SIG-M5 treated with dmso at 0.1 percent for 504 hours (cell line): Measurements from ENCODE around the gene TMEM61.
"Not testable (repeated sequence)": the region's sequence is repeated elsewhere in the genome, so short reads cannot be mapped to it uniquely, and the experiment has no call there.

Source experiments
- DNase-seq: peaks from one replicate; lab custom pipeline; 2025; ENCODE audit not compliant: unreplicated experiment; lab: John Stamatoyannopoulos, UW

The TMEM61 gene

GRCh38 chr1:55000110-55001085, 20.0 kb downstream of the TMEM61 start:
- no peak for DNase-seq

GRCh38 chr1:55001311-55001710, 20.9 kb downstream of the TMEM61 start:
- DNase-seq, result no peak

- DNase-seq, result no peak
Measured at GRCh38 chr1:55002686-55003085, 22.3 kb downstream of the TMEM61 start.

GRCh38 chr1:55005351-55006140, 25.1 kb downstream of the TMEM61 start:
- DNase-seq, result no peak

- DNase-seq, result no peak
Measured at GRCh38 chr1:55006931-55007330, 26.5 kb downstream of the TMEM61 start.

GRCh38 chr1:55007625-55008024, 27.2 kb downstream of the TMEM61 start:
- DNase-seq, result no peak

GRCh38 chr1:55010194-55010886, 29.9 kb downstream of the TMEM61 start:
- DNase-seq, result no peak

- no peak for DNase-seq
Measured at GRCh38 chr1:55010887-55011217, 30.4 kb downstream of the TMEM61 start.

- no peak for DNase-seq
Measured at GRCh38 chr1:55012661-55013060, 32.2 kb downstream of the TMEM61 start.

GRCh38 chr1:55015123-55015522, 34.7 kb downstream of the TMEM61 start:
- no peak for DNase-seq

- no peak for DNase-seq
Measured at GRCh38 chr1:55015731-55016620, 35.5 kb downstream of the TMEM61 start.

- DNase-seq, result no peak
Measured at GRCh38 chr1:55018395-55018794, 38.0 kb downstream of the TMEM61 start.

GRCh38 chr1:55021942-55022546, 41.6 kb downstream of the TMEM61 start:
- peak; percentile 63 for DNase-seq

GRCh38 chr1:55024163-55024562, 43.7 kb downstream of the TMEM61 start:
- DNase-seq, result not testable (repeated sequence)

- DNase-seq, result not testable (repeated sequence)
Measured at GRCh38 chr1:55026682-55027081, 46.3 kb downstream of the TMEM61 start.

- DNase-seq, result not testable (repeated sequence)
Measured at GRCh38 chr1:55031098-55031497, 50.7 kb downstream of the TMEM61 start.

GRCh38 chr1:55033265-55033614, 52.8 kb downstream of the TMEM61 start:
- no peak for DNase-seq

- DNase-seq, result no peak
Measured at GRCh38 chr1:55034476-55035133, 54.2 kb downstream of the TMEM61 start.

- peak; percentile 32 for DNase-seq
Measured at GRCh38 chr1:55035904-55036303, 55.5 kb downstream of the TMEM61 start.
